Muscle of leg (tissue), 11 donors: ENCODE data around the gene ATXN1. TPM values are rescaled to one million over a fixed set of nuclear protein-coding genes. Genes with fewer than 3 reads are reported as not detected.

Experiments used
- DNase-seq: peaks from one replicate; pipeline ENCODE4 v3.0.0; 2013
- H3K27ac ChIP-seq: one replicate; pipeline ENCODE4 v1.5.1; 2013; ENCODE audit warnings: mild to moderate bottlenecking, low read length, control low read depth
- H3K27me3 ChIP-seq: one replicate; pipeline ENCODE4 v1.6.1; 2013; ENCODE audit warnings: low read length; ENCODE audit not compliant: control insufficient read depth, insufficient read depth
- H3K36me3 ChIP-seq: one replicate; pipeline ENCODE4 v1.6.1; 2013; ENCODE audit warnings: low read length; ENCODE audit not compliant: control insufficient read depth, insufficient read depth
- H3K4me1 ChIP-seq: one replicate; pipeline ENCODE4 v1.6.1; 2013; ENCODE audit warnings: low read length; ENCODE audit not compliant: control insufficient read depth, insufficient read depth
- H3K4me3 ChIP-seq: one replicate; pipeline ENCODE4 v1.5.1; 2013; ENCODE audit warnings: low read length, control low read depth
- H3K9me3 ChIP-seq: replicated peaks from 2 replicates; pipeline ENCODE4 v1.6.1; 2013; ENCODE audit warnings: low read depth, low read length; ENCODE audit not compliant: control insufficient read depth
- WGBS: methylation state at CpG from one replicate; pipeline ENCODE4 v1.1.5; 2013; ENCODE audit warnings: missing lambda C conversion rate; ENCODE audit not compliant: insufficient coverage; 5-methylcytosine and 5-hydroxymethylcytosine counted together
- polyA plus RNA-seq, 8 donors: library from polyadenylated mRNA; unstranded; fragments of 120-200 nt; gene quantifications; one replicate each; pipeline versions ENCODE4 v1.2.1 to v1.2.3, GENCODE V29; 2013; ENCODE audit warnings: inconsistent platforms in 1 of 8, low replicate concordance in 1 of 8; ENCODE audit not compliant: insufficient read length in 8 of 8, insufficient read depth in 1 of 8
- total RNA-seq: library from RNA; stranded (reverse); fragments of 120-200 nt; gene quantifications from one replicate; pipeline ENCODE4 v1.2.4, GENCODE V29; 2013

ATXN1 gene
- total and polyA plus RNA-seq, 9 donors = 10.2 to 19.9 (median 12.9) TPM

- WGBS = no CpG with 5 or more reads among the region's 2 CpGs
- DNase-seq = no peak
- H3K4me3 ChIP-seq = no peak overlapping the region
- H3K9me3 ChIP-seq = no peaks in the 10 kb centered on the region
- H3K4me1 ChIP-seq = no peaks in the 10 kb centered on the region
- no peaks in the 10 kb centered on the region for H3K27me3 ChIP-seq
- no peak overlapping the region for H3K27ac ChIP-seq
- no peaks in the 10 kb centered on the region for H3K36me3 ChIP-seq
Measured at GRCh38 chr6:16575655-16576054, 185.6 kb downstream of the ATXN1 start.

- no peaks in the 10 kb centered on the region for H3K9me3 ChIP-seq
- 83% methylated on average over 1 of the region's 2 CpGs for WGBS
- no peak for DNase-seq
- no peaks in the 10 kb centered on the region for H3K27me3 ChIP-seq
- no peak overlapping the region for H3K27ac ChIP-seq
- no peaks in the 10 kb centered on the region for H3K4me1 ChIP-seq
- H3K36me3 ChIP-seq = no peaks in the 10 kb centered on the region
- no peak overlapping the region for H3K4me3 ChIP-seq
Measured at GRCh38 chr6:16572943-16573342, 188.3 kb downstream of the ATXN1 start.

DNA sequence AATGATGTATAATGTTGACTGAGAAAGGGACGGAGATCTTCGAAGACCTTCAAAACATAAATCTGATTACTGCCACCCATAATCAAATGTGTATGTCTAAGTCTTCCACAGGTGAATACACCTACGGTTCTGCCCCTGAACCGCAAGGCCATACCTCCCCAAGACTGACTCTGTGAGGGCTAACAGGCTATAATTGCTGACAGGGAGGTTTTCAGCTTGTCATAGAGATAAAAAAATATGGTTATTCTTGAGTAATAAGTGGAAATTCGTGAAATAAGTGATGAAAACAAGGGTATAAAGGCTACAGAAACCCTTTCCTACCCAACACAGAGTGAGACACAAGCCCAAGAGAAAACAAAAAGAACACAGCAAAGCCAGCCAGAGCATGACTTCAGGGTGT lies 188.9 kb downstream of the ATXN1 start:
- Histone ChIP-seq H3K9me3 (no peaks in the 10 kb centered on the region), H3K4me1 (no peaks in the 10 kb centered on the region), H3K36me3 (no peaks in the 10 kb centered on the region), H3K27ac (no peak overlapping the region), H3K27me3 (no peaks in the 10 kb centered on the region), H3K4me3 (no peak overlapping the region)
- no CpG with 5 or more reads among the region's 5 CpGs for WGBS
- no peak for DNase-seq

DNA sequence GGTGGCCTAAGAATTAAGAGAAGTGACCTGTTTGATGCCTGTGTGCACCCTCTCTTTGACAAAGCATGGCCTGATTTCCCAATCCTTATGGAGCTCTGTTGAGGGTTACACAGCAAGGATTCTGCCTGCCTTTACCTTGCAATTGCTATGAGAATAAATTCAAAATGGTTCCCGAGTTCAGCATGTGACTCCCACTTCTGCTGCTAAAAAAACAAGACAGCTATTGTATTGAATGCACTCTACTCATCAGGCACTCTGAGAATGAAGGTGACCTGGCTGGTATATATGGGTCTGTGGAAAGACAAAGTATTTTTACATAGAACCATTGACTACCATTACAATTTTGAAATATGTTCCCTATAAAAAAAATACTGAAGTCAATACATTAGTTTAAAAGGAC lies 190.3 kb downstream of the ATXN1 start:
- no peak for DNase-seq
- no peaks in the 10 kb centered on the region for H3K27me3 ChIP-seq
- H3K36me3 ChIP-seq = no peaks in the 10 kb centered on the region
- no peak overlapping the region for H3K27ac ChIP-seq
- H3K4me1 ChIP-seq = no peaks in the 10 kb centered on the region
- no peak overlapping the region for H3K4me3 ChIP-seq
- no peaks in the 10 kb centered on the region for H3K9me3 ChIP-seq
- no CpG with 5 or more reads among the region's 1 CpG for WGBS

DNA sequence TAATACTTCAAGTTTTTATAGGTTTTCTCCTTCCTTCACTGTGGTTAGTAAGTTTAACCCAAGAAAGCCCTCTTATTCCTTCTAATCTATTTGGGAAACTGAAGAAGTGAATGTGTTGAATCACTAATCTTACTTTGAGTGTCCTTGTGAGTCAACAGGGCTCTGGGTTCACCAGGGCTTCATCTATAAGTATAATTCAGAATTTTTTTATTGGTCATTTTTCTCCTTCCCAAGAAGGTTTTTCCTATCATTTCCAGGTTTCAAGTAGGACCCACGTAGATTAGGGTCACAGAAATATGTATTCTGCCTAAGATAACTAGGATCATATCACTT lies 191.1 kb downstream of the ATXN1 start:
- no peaks in the 10 kb centered on the region for H3K27me3 ChIP-seq
- H3K9me3 ChIP-seq = no peaks in the 10 kb centered on the region
- WGBS = no CpG with 5 or more reads among the region's 1 CpG
- H3K4me3 ChIP-seq = no peak overlapping the region
- H3K27ac ChIP-seq = no peak overlapping the region
- DNase-seq = no peak
- no peaks in the 10 kb centered on the region for H3K4me1 ChIP-seq
- no peaks in the 10 kb centered on the region for H3K36me3 ChIP-seq

DNA sequence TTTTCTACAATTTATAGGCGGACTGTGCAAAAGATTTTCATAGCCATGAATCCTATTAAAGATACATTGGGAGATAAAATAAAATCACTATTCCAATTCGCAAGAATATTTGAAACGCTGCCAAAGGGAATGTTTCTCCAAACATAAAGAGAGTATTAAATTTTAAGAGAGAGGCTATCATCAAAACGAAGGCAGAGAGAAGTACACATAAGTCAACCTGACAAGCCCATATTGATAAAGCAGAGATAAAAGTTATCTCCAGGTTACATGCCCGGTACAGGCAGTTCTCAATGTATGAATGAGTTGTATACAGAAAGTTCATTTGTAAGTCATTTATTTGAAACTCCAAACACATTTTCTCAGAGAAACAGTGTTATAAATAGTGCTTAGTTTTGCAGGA lies 193.1 kb downstream of the ATXN1 start:
- Histone ChIP-seq H3K9me3 (no peaks in the 10 kb centered on the region), H3K4me1 (no peaks in the 10 kb centered on the region), H3K27ac (no peak overlapping the region), H3K4me3 (no peak overlapping the region), H3K36me3 (no peaks in the 10 kb centered on the region), H3K27me3 (no peaks in the 10 kb centered on the region)
- DNase-seq = peak; percentile 19
- no CpG with 5 or more reads among the region's 5 CpGs for WGBS

DNA sequence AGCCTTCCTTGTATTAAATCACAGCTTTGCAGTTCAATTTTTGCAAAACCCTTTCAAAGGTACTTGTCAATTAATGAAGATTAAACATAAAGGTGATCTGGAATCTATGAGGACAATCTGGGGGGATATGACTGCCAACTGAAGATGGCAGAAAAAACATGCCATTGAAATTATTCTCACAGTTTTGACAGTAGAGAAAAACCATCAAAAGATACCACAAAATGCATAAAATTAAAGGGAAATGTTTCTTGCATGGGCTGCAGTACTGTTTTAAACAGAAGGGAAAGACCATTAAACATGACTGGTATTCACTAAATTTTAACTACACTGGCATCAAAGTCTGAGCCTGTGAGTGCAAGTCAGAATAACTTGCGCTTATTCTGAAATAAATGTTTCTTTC lies 194.2 kb downstream of the ATXN1 start:
- no peaks in the 10 kb centered on the region for H3K36me3 ChIP-seq
- H3K27ac ChIP-seq = no peak overlapping the region
- no peaks in the 10 kb centered on the region for H3K4me1 ChIP-seq
- no CpG with 5 or more reads among the region's 1 CpG for WGBS
- H3K27me3 ChIP-seq = no peaks in the 10 kb centered on the region
- no peak overlapping the region for H3K4me3 ChIP-seq
- no peaks in the 10 kb centered on the region for H3K9me3 ChIP-seq
- no peak for DNase-seq

DNA sequence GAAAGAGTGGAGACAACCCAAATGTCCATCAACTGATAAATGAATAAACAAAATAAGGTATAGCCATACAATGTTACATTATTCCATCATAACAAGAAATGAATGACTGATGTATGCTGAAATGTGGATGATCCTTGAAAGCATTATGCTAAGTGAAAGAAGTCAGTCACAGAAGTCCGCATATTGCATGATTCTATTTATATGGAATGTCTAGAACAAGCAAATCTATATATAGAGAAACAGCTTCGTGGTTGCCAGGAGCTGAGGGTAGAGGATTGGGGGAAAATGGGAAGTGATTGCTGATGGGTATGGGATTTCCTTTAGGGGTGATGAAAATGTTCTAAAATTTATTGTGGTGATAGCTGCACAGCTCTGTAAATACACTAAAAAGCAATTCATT lies 196.8 kb downstream of the ATXN1 start:
- no peaks in the 10 kb centered on the region for H3K9me3 ChIP-seq
- no peaks in the 10 kb centered on the region for H3K4me1 ChIP-seq
- H3K4me3 ChIP-seq = no peak overlapping the region
- no peak overlapping the region for H3K27ac ChIP-seq
- no peaks in the 10 kb centered on the region for H3K36me3 ChIP-seq
- no CpG with 5 or more reads among the region's 2 CpGs for WGBS
- H3K27me3 ChIP-seq = no peaks in the 10 kb centered on the region
- DNase-seq = peak; percentile 42

DNA sequence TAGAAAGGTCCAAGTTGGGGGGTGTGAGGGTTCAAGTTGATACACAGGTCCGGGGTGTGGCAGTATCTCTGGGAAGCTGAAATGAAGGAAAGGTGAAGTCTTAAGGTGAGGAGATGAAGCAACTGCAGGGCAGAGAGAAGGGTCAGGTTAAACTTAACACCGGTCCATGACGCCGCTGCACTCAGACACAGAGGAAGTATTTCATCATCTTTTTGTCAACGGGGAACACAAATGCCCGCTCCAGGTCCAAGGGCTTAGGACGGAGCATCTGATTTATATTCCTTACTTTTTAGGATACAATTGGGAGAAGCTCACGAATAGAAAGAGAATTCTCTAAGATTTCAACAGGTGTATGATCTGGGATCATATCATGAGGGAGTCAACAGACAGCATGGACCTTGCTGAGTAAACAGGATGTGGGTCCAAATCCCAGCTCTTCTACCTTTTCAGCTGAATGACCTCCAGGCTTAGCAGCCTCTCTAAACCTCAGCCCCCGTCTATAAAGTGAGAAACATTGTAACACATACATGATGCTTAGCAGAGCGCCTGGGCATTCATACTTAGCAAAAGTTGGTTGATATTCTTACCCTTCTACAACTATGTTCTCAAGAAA lies 197.5 kb downstream of the ATXN1 start:
- no peaks in the 10 kb centered on the region for H3K36me3 ChIP-seq
- H3K27ac ChIP-seq = no peak overlapping the region
- H3K9me3 ChIP-seq = no peaks in the 10 kb centered on the region
- no peak for DNase-seq
- H3K4me1 ChIP-seq = no peaks in the 10 kb centered on the region
- no peaks in the 10 kb centered on the region for H3K27me3 ChIP-seq
- no peak overlapping the region for H3K4me3 ChIP-seq
- 100% methylated on average over 3 of the region's 10 CpGs for WGBS

DNA sequence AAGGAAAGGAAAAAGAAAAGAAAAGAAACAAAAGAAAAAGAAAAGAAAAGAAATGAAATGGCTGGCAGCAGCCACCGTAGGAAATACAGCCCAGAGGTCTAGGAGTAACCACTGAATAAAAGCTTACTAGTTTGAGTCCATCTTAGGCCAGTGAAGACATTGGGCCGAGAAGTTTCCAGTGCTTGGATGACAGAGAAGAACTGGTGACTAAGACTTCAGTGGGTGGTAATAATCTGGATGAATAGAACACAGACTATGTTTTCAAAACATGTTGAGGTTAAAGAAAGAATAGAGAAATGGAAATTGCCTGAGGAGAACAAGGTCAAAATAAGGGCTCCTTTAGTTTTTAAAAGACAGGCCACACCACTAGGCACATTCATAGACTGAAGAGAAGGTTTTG lies 198.8 kb downstream of the ATXN1 start:
- Histone ChIP-seq H3K4me1 (no peaks in the 10 kb centered on the region), H3K9me3 (no peaks in the 10 kb centered on the region), H3K27me3 (no peaks in the 10 kb centered on the region), H3K27ac (no peak overlapping the region), H3K36me3 (no peaks in the 10 kb centered on the region), H3K4me3 (no peak overlapping the region)
- WGBS = 93% methylated on average over 2 of the region's 2 CpGs
- DNase-seq = no peak

DNA sequence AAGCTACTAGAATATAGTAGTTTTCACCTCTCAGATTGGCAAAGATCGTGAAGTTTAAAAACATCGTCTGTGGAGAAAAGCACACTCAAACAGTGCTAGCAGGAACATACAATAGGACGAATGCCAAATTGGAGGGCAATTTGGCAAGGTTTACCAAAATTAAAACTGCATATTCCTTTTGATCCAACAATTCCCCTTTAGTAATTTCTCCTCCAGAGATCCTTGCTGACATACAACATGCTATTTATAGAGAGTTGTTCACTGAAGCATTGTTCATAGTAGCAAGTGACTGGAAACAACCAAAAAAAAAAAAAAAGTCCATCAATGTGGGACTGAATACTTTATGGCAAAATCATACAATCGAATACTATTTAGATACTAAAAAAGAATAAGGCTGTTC lies 202.2 kb downstream of the ATXN1 start:
- Histone ChIP-seq H3K4me3 (no peak overlapping the region), H3K36me3 (no peaks in the 10 kb centered on the region), H3K9me3 (no peaks in the 10 kb centered on the region), H3K27ac (no peak overlapping the region), H3K27me3 (no peaks in the 10 kb centered on the region), H3K4me1 (no peaks in the 10 kb centered on the region)
- no CpG with 5 or more reads among the region's 4 CpGs for WGBS
- peak; percentile 66 for DNase-seq
